Neural progenitor cell (in vitro differentiated cells): ENCODE data around the gene SKIC8.

Experiments
- EZH2 ChIP-seq: fragments of 200-600 bp; sonication (generic); IDR thresholded peaks from 2 replicates; pipeline ENCODE4 v1.6.1; 2017; ENCODE audit warnings: antibody characterized with exemption, mild to moderate bottlenecking, moderate library complexity
- EZH2phosphoT487 ChIP-seq: fragments of 200-600 bp; sonication (generic); IDR thresholded peaks from 2 replicates; pipeline ENCODE4 v1.6.1; 2017; ENCODE audit warnings: antibody characterized with exemption
- TF ChIP-seq, protein P1 (sequence below): fragments of 200-600 bp; sonication (generic); IDR thresholded peaks from 2 replicates; pipeline ENCODE4 v1.5.1; 2017; ENCODE audit warnings: antibody characterized with exemption, mild to moderate bottlenecking

DNA sequence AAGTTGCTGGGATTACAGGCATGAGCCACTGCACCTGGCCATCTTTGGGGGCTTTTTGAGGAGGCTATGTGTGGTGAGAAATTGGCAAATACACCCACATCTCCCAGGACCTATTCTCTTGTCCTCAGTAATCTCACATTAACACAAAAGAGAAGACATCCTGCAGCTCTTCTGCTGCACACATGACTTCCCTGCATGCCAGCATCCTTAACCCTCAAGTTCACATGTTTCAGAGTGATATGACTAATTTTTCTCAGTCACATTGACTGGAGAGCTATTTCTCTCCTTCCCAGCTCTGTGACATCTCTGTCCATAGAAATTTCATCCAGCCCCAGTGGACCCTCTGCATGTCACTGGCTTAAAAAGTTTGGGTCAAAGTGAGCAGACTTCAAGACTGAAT, 1.9 kb upstream of the SKIC8 start:
- TF ChIP-seq, protein P1, sequence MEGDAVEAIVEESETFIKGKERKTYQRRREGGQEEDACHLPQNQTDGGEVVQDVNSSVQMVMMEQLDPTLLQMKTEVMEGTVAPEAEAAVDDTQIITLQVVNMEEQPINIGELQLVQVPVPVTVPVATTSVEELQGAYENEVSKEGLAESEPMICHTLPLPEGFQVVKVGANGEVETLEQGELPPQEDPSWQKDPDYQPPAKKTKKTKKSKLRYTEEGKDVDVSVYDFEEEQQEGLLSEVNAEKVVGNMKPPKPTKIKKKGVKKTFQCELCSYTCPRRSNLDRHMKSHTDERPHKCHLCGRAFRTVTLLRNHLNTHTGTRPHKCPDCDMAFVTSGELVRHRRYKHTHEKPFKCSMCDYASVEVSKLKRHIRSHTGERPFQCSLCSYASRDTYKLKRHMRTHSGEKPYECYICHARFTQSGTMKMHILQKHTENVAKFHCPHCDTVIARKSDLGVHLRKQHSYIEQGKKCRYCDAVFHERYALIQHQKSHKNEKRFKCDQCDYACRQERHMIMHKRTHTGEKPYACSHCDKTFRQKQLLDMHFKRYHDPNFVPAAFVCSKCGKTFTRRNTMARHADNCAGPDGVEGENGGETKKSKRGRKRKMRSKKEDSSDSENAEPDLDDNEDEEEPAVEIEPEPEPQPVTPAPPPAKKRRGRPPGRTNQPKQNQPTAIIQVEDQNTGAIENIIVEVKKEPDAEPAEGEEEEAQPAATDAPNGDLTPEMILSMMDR = no peak
- TF ChIP-seq EZH2 (no peak), EZH2phosphoT487 (no peak)
